T-cell (primary cell): ENCODE data around the gene CNTN5. TPM values are rescaled to one million over a fixed set of nuclear protein-coding genes. Genes with fewer than 3 reads are reported as not detected.

Experiments used
- ATAC-seq, 4 experiments: fragments of 200-7000 bp in 3 of 4; fragments of 150-1000 bp in 1 of 4; cut with Tn5 transposase; replicated peaks in 1 of 4; 1 replicate in 3 of 4; 2 replicates in 1 of 4; pipeline ENCODE4 v1.10.0; 2021; ENCODE audit warnings: moderate library complexity in 3 of 4, mild to moderate bottlenecking in 2 of 4, moderate number of reproducible peaks in 1 of 4
- CTCF ChIA-PET, 2 donors: fragments of 300-600 bp; sonication (Branson Sonifier 250); formaldehyde crosslinking; loops; one replicate each; lab custom pipeline; 2022; ENCODE audit warnings: antibody characterized with exemption in 2 of 2; lab: Charles Lee
- POLR2A ChIA-PET, 2 donors: fragments of 300-600 bp; sonication (Branson Sonifier 250); formaldehyde crosslinking; loops; one replicate each; lab custom pipeline; 2022; ENCODE audit warnings: antibody characterized with exemption in 2 of 2; lab: Charles Lee
- DNase-seq, 35 experiments: peaks; one replicate each; pipeline versions ENCODE4 v3.0.0 to v3.0.0-alpha.2; 2013 to 2023
- H3K27ac ChIP-seq: one replicate; pipeline ENCODE4 v1.5.1; 2013; ENCODE audit warnings: low read length
- H3K27me3 ChIP-seq, 2 experiments: replicated peaks in 1 of 2; 1 replicate in 1 of 2; 2 replicates in 1 of 2; pipeline versions ENCODE4 v1.6.1 to v1.7.0; 2013; ENCODE audit warnings: low read length in 1 of 2, mixed read lengths in 1 of 2; ENCODE audit not compliant: control insufficient read depth in 2 of 2, insufficient read depth in 2 of 2; ENCODE audit errors: extremely low read depth in 1 of 2
- H3K36me3 ChIP-seq, 2 donors: 1 replicate in 1 of 2; 2 replicates in 1 of 2; pipeline versions ENCODE4 v1.6.1 to v1.7.0; 2013; ENCODE audit warnings: low read length in 1 of 2; ENCODE audit not compliant: control insufficient read depth in 2 of 2, insufficient read depth in 1 of 2; ENCODE audit errors: extremely low read depth in 1 of 2
- H3K4me1 ChIP-seq, 2 experiments: 1 replicate in 1 of 2; 2 replicates in 1 of 2; pipeline versions ENCODE4 v1.6.1 to v1.7.0; 2013; ENCODE audit warnings: low read length in 2 of 2, mixed read lengths in 1 of 2; ENCODE audit not compliant: insufficient read depth in 2 of 2, control insufficient read depth in 1 of 2; ENCODE audit errors: extremely low read depth in 1 of 2
- H3K4me3 ChIP-seq, 2 donors: 1 replicate in 1 of 2; 2 replicates in 1 of 2; pipeline versions ENCODE4 v1.5.1 to v1.7.0; 2013; ENCODE audit warnings: mild to moderate bottlenecking in 2 of 2, low read length in 1 of 2, moderate library complexity in 1 of 2; ENCODE audit not compliant: control insufficient read depth in 1 of 2; ENCODE audit errors: extremely low read depth in 1 of 2
- H3K9me3 ChIP-seq: 2 replicates; pipeline ENCODE4 v1.7.0; 2013
- H3K27ac Mint-ChIP-seq, 2 donors: one replicate each; pipeline ENCODE4 v1.8.0; 2020 to 2021; ENCODE audit warnings: mild to moderate bottlenecking in 2 of 2, mixed read lengths in 2 of 2
- H3K27me3 Mint-ChIP-seq, 2 donors: one replicate each; pipeline ENCODE4 v1.8.0; 2021 to 2022; ENCODE audit warnings: mixed read lengths in 2 of 2
- H3K36me3 Mint-ChIP-seq: one replicate; pipeline ENCODE4 v1.8.0; 2021; ENCODE audit warnings: mixed read lengths
- H3K4me1 Mint-ChIP-seq, 3 donors: one replicate each; pipeline ENCODE4 v1.8.0; 2020 to 2022; ENCODE audit warnings: mixed read lengths in 3 of 3, mild to moderate bottlenecking in 1 of 3
- H3K4me3 Mint-ChIP-seq, 3 donors: one replicate each; pipeline ENCODE4 v1.8.0; 2020 to 2022; ENCODE audit warnings: mild to moderate bottlenecking in 3 of 3, mixed read lengths in 3 of 3, moderate library complexity in 3 of 3
- H3K9me3 Mint-ChIP-seq, 3 donors: one replicate each; pipeline ENCODE4 v1.8.0; 2020 to 2022; ENCODE audit warnings: mixed read lengths in 3 of 3
- WGBS: methylation state at CpG from one replicate; pipeline ENCODE4 v1.1.5; 2013; ENCODE audit warnings: missing lambda C conversion rate; ENCODE audit not compliant: insufficient coverage; 5-methylcytosine and 5-hydroxymethylcytosine counted together
- total RNA-seq, 35 experiments: library from RNA in 6 of 35; stranded (reverse) in 6 of 35; fragments of 120-200 nt in 1 of 35; gene quantifications; one replicate each; pipeline versions ENCODE4 v1.2.1 to v1.2.4 and lab custom pipeline; 2013 to 2026

The CNTN5 gene
- total RNA-seq, 5 donors from 2014 or later (not counting 1 experiment from before 2014, with no cell fraction given): not detected

DNA sequence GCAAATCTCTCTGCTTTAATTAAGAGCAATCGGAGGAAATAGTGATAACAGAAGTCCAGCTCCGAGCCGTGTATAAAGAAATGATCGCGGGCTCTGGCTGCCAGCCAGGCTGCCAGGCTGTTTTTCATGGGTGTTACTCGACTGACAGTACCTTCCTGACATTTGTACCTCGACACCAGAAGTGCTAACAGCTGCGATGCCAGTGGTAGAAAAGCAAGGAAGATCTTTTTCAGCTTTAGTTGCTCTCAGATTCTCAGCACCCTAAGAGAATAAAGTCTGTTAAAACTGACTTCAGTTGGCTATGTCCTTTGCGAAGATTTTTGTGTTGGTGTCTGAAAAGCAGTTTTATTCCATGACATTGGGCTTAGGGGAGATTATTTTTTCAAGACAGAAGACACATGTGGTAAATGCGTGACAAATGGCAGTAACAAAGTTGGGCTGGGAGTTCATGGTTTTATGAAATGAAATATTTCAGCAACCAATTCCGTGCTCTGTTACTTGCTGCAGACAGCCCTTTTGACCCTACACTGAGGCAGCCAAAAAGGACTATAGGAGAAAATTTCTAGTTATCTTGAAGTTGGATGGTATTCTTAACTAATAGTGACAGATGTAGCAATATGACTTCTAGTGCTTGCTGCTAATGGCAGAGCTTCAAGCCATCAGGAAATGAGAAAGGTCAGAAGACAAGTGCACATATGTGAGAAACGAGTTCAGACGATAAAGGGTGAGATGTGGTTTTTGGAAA is 296.2 kb downstream of the CNTN5 start:
- Mint-ChIP-seq H3K9me3 (peaks cover 9 to 30% (median 20%) of the 10 kb centered on the region in 3 donors), H3K4me1 (no peaks in the 10 kb centered on the region), H3K27me3 (no peaks in the 10 kb centered on the region), H3K36me3 (no peaks in the 10 kb centered on the region), H3K27ac (no peak overlapping the region), H3K4me3 (no peak overlapping the region)
- Histone ChIP-seq H3K27ac (no peak overlapping the region), H3K27me3 (no peaks in the 10 kb centered on the region), H3K9me3 (no peaks in the 10 kb centered on the region), H3K4me1 (no peaks in the 10 kb centered on the region), H3K36me3 (no peaks in the 10 kb centered on the region), H3K4me3 (no peak overlapping the region)
- ATAC-seq (no peak), DNase-seq (no peak)
- ChIA-PET CTCF (no interaction called here), POLR2A (no interaction called here)
- WGBS: 86% methylated on average over 6 of the region's 13 CpGs

DNA sequence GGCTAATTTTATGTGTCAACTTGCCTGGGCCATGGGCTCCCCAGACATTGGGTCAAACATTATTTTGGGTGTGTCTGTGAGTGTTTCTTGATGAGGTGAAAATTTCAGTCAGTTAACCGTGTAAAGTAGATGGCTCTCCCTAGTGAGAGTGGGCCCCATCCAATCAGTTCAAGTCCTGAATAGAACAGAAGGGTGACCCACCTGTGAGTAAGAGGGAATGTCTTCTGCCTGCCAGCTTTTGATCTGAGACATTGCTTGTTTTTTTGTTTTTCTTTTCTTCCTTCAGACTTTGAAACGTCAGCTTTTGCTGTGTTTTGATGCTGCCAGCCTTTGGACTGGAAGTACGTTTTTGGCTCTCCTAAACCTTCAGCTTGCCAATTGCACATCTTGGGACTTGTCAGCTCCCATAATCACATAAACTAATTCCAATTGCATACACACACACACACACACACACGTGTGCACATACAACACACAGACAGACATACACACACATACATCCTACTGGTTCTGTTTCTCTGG is 300.1 kb downstream of the CNTN5 start:
- Histone ChIP-seq H3K27ac (no peak overlapping the region), H3K36me3 (no peaks in the 10 kb centered on the region), H3K4me3 (no peak overlapping the region), H3K9me3 (no peaks in the 10 kb centered on the region), H3K4me1 (no peaks in the 10 kb centered on the region), H3K27me3 (no peaks in the 10 kb centered on the region)
- no peaks in the 10 kb centered on the region for H3K36me3 Mint-ChIP-seq
- CTCF ChIA-PET: no interaction called here
- no peak overlapping the region for H3K4me3 Mint-ChIP-seq
- DNase-seq (no peak), ATAC-seq (no peak)
- POLR2A ChIA-PET: no interaction called here
- H3K9me3 Mint-ChIP-seq: peaks cover under 1 to 23% (median 20%) of the 10 kb centered on the region in 3 donors
- 47% methylated on average over 3 of the region's 4 CpGs for WGBS
- no peaks in the 10 kb centered on the region for H3K4me1 Mint-ChIP-seq
- no peak overlapping the region for H3K27ac Mint-ChIP-seq
- no peaks in the 10 kb centered on the region for H3K27me3 Mint-ChIP-seq

- no peaks in the 10 kb centered on the region for H3K36me3 Mint-ChIP-seq
- POLR2A ChIA-PET: no interaction called here
- WGBS: no CpG with 5 or more reads among the region's 8 CpGs
- peaks cover 8 to 13% (median 13%) of the 10 kb centered on the region in 3 donors for H3K9me3 Mint-ChIP-seq
- Histone ChIP-seq H3K9me3 (no peaks in the 10 kb centered on the region), H3K4me1 (no peaks in the 10 kb centered on the region), H3K36me3 (no peaks in the 10 kb centered on the region), H3K27ac (no peak overlapping the region), H3K4me3 (no peak overlapping the region), H3K27me3 (no peaks in the 10 kb centered on the region)
- CTCF ChIA-PET: no interaction called here
- H3K27ac Mint-ChIP-seq: no peak overlapping the region
- H3K27me3 Mint-ChIP-seq: no peaks in the 10 kb centered on the region
- DNase-seq (no peak), ATAC-seq (no peak)
- H3K4me1 Mint-ChIP-seq: no peaks in the 10 kb centered on the region
- H3K4me3 Mint-ChIP-seq: no peak overlapping the region
Observed at GRCh38 chr11:99325847-99326246, 305.1 kb downstream of the CNTN5 start.

- no peaks in the 10 kb centered on the region for H3K4me1 Mint-ChIP-seq
- ATAC-seq: no peak
Observed at GRCh38 chr11:99327066-99327465, 306.3 kb downstream of the CNTN5 start.

DNA sequence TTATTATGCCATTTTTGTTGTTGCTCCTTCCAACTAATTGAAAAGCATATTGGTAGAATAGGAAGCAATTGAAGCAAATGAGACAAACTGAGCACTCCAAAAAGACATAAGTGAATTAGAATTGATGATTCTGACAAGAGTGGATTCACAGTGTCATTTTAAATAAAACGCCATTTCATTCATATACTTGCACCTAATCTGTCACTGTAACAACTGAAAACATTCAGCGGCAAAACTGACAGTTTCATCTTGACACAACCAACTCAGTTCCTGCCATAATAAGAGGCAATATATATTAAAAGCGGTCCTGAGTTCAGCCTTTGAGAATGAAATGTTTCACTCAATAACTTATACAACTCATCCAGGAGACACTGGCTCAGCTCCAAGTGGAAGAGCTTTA is 306.8 kb downstream of the CNTN5 start:
- H3K4me3 Mint-ChIP-seq: no peak overlapping the region
- H3K27me3 ChIP-seq: no peaks in the 10 kb centered on the region
- H3K4me3 ChIP-seq: no peak overlapping the region
- no peak for DNase-seq
- ChIA-PET CTCF (no interaction called here), POLR2A (no interaction called here)
- no peak overlapping the region for H3K27ac ChIP-seq
- no peak for ATAC-seq
- no peaks in the 10 kb centered on the region for H3K4me1 Mint-ChIP-seq
- H3K9me3 ChIP-seq: no peaks in the 10 kb centered on the region
- H3K36me3 ChIP-seq: no peaks in the 10 kb centered on the region
- H3K27me3 Mint-ChIP-seq: no peaks in the 10 kb centered on the region
- H3K4me1 ChIP-seq: no peaks in the 10 kb centered on the region
- no peak overlapping the region for H3K27ac Mint-ChIP-seq
- no peaks in the 10 kb centered on the region for H3K36me3 Mint-ChIP-seq
- peaks cover 4 to 17% (median 6%) of the 10 kb centered on the region in 3 donors for H3K9me3 Mint-ChIP-seq
- WGBS: no CpG with 5 or more reads among the region's 3 CpGs

More at GRCh38 chr11:99327066-99327465, 306.3 kb downstream of the CNTN5 start:
- Histone ChIP-seq H3K4me1 (no peaks in the 10 kb centered on the region), H3K27me3 (no peaks in the 10 kb centered on the region), H3K36me3 (no peaks in the 10 kb centered on the region), H3K9me3 (no peaks in the 10 kb centered on the region), H3K27ac (no peak overlapping the region), H3K4me3 (no peak overlapping the region)
- no peak for DNase-seq
- POLR2A ChIA-PET: no interaction called here
- H3K27me3 Mint-ChIP-seq: no peaks in the 10 kb centered on the region
- CTCF ChIA-PET: no interaction called here
- whole genome bisulfite sequencing: no CpG with 5 or more reads among the region's 1 CpG
- no peaks in the 10 kb centered on the region for H3K36me3 Mint-ChIP-seq
- peaks cover 5 to 17% (median 6%) of the 10 kb centered on the region in 3 donors for H3K9me3 Mint-ChIP-seq
- no peak overlapping the region for H3K27ac Mint-ChIP-seq
- no peak overlapping the region for H3K4me3 Mint-ChIP-seq

GRCh38 chr11:99333621-99334020 is 312.9 kb downstream of the CNTN5 start:
- H3K27me3 ChIP-seq: no peaks in the 10 kb centered on the region
- Mint-ChIP-seq H3K27ac (no peak overlapping the region), H3K4me3 (no peak overlapping the region), H3K36me3 (no peaks in the 10 kb centered on the region), H3K9me3 (peaks cover 3 to 10% (median 8%) of the 10 kb centered on the region in 3 donors), H3K27me3 (no peaks in the 10 kb centered on the region), H3K4me1 (no peaks in the 10 kb centered on the region)
- no peak for ATAC-seq
- H3K36me3 ChIP-seq: no peaks in the 10 kb centered on the region
- H3K27ac ChIP-seq: no peak overlapping the region
- no peak overlapping the region for H3K4me3 ChIP-seq
- no peaks in the 10 kb centered on the region for H3K9me3 ChIP-seq
- WGBS: no CpG with 5 or more reads among the region's 1 CpG
- no peak for DNase-seq
- ChIA-PET CTCF (no interaction called here), POLR2A (no interaction called here)
- no peaks in the 10 kb centered on the region for H3K4me1 ChIP-seq
